ENCODE data around the gene C7.

Gene C7

GRCh38 chr5:40928886-40929448 is 19.7 kb downstream of the C7 start:
- no peak for DNase-seq

- no peak for DNase-seq
Measured at GRCh38 chr5:40932766-40933165, 23.5 kb downstream of the C7 start.

- DNase-seq: no peak
Measured at GRCh38 chr5:40937075-40937474, 27.8 kb downstream of the C7 start.

GRCh38 chr5:40939753-40940152 is 30.5 kb downstream of the C7 start:
- no peak for DNase-seq

- no peak for DNase-seq
Measured at GRCh38 chr5:40945111-40945510, 35.8 kb downstream of the C7 start.

- no peak for DNase-seq
Measured at GRCh38 chr5:40955313-40955712, 46.0 kb downstream of the C7 start.

- no peak for DNase-seq
Measured at GRCh38 chr5:40957048-40957447, 47.8 kb downstream of the C7 start.

- DNase-seq: no peak
Measured at GRCh38 chr5:40958811-40959210, 49.5 kb downstream of the C7 start.

- DNase-seq: no peak
Measured at GRCh38 chr5:40960037-40960436, 50.7 kb downstream of the C7 start.

GRCh38 chr5:40962207-40962955 is 53.1 kb downstream of the C7 start:
- DNase-seq: no peak

- no peak for DNase-seq
Measured at GRCh38 chr5:40972434-40972833, 63.1 kb downstream of the C7 start.

GRCh38 chr5:40973364-40974004 is 64.2 kb downstream of the C7 start:
- no peak for DNase-seq

GRCh38 chr5:40976041-40976440 is 66.7 kb downstream of the C7 start:
- DNase-seq: no peak

GRCh38 chr5:40976836-40977235 is 67.5 kb downstream of the C7 start:
- no peak for DNase-seq

GRCh38 chr5:40981420-40981819 is 72.1 kb downstream of the C7 start:
- DNase-seq: no peak

- DNase-seq: no peak
Measured at GRCh38 chr5:40983781-40984180, 74.5 kb downstream of the C7 start.

GRCh38 chr5:40984884-40985283 is 75.6 kb downstream of the C7 start:
- DNase-seq: no peak

GRCh38 chr5:40985501-40985900 is 76.2 kb downstream of the C7 start:
- DNase-seq: no peak

- no peak for DNase-seq
Measured at GRCh38 chr5:40986666-40987065, 77.4 kb downstream of the C7 start.

GRCh38 chr5:40987349-40987748 is 78.1 kb downstream of the C7 start:
- no peak for DNase-seq

GRCh38 chr5:40988746-40989510 is 79.6 kb downstream of the C7 start:
- DNase-seq: no peak

GRCh38 chr5:40991168-40991980 is 82.1 kb downstream of the C7 start:
- no peak for DNase-seq
